Measurements from ENCODE around the gene TMEM59L. TPM values are rescaled to one million over a fixed set of nuclear protein-coding genes. Genes with fewer than 3 reads are reported as not detected.

Gene TMEM59L
- total and polyA plus RNA-seq, 10 of the 15 experiments (the other 5 are each of a cell fraction or from before 2014, with no cell fraction given) = 0.06 TPM; not detected in 9

- DNase-seq (ENCODE audit: low read depth, low spot score) (no peak), FAIRE-seq (no peak), ATAC-seq (no peak)
- in situ Hi-C loops (cut with MboI) = no loop called here
- Histone ChIP-seq H3K27me3 (replicated peaks in 1 of 2; ENCODE audit: control insufficient read depth in 2 of 2, insufficient read depth in 2 of 2, low read length in 1 of 2) (peaks cover 25 to 27% of the 10 kb centered on the region in 2 experiments), H3K9ac (ENCODE audit: control insufficient read depth, insufficient read depth, low read length) (no peak overlapping the region), H3K4me1 (ENCODE audit: control insufficient read depth, insufficient read depth, low read length) (no peaks in the 10 kb centered on the region), H4K20me1 (ENCODE audit: control insufficient read depth, insufficient read depth) (peaks cover 2% of the 10 kb centered on the region; the same call in 1 of the 2 replicates), H3K27ac (ENCODE audit: control insufficient read depth, insufficient read depth) (no peak overlapping the region), H3K4me3 (no peak overlapping the region), H3K4me2 (ENCODE audit: control insufficient read depth, insufficient read depth) (no peak overlapping the region), H3K9me3 (replicated peaks; ENCODE audit: control insufficient read depth, insufficient read depth, low read length) (no peaks in the 10 kb centered on the region), H2AFZ (ENCODE audit: control insufficient read depth, low read depth, low read length) (no peak overlapping the region), H3K36me3 (ENCODE audit: control insufficient read depth in 2 of 2, insufficient read depth in 2 of 2, low read length in 1 of 2) (no peaks in the 10 kb centered on the region), H3K79me2 (ENCODE audit: control insufficient read depth, insufficient read depth, low read length) (no peaks in the 10 kb centered on the region)
- under 1% methylated on average over 19 of the region's 45 CpGs for WGBS (ENCODE audit: insufficient coverage, insufficient replicate concordance, low lambda C conversion rate, missing lambda C conversion rate)
- ChIA-PET SMC1A (ENCODE audit: uncharacterized antibody, unreplicated experiment) (no interaction called here), CTCF (no interaction called here), RAD21 (ENCODE audit: unreplicated experiment) (no interaction called here), POLR2A (no interaction called here)
- BruUV-seq (replicated peaks) = no TSS peak
- intact Hi-C loops (cut with micrococcal nuclease; ENCODE audit: unreplicated experiment) = no loop called here
- TF ChIP-seq JUNB (IDR thresholded peaks at IDR 0.05) (no peak), RELB (IDR thresholded peaks at IDR 0.05; ENCODE audit: low read depth) (no peak), BCL3 (IDR thresholded peaks at IDR 0.05; ENCODE audit: borderline replicate concordance, insufficient read depth, low read depth, low read length, poor library complexity, severe bottlenecking) (no peak), SMAD5 (IDR thresholded peaks at IDR 0.05; ENCODE audit: low read depth) (no peak), CUX1 (IDR thresholded peaks at IDR 0.05; ENCODE audit: insufficient replicate concordance, low read depth, low read length) (no peak), GABPA (IDR thresholded peaks at IDR 0.05; ENCODE audit: low read depth) (no peak), CBX3 (IDR thresholded peaks at IDR 0.05; ENCODE audit: borderline replicate concordance, low read depth) (no peak), POLR2A (IDR thresholded peaks at IDR 0.05; ENCODE audit: low read depth, low read length) (no peak), CHD2 (IDR thresholded peaks at IDR 0.05; ENCODE audit: borderline replicate concordance, low read depth, low read length) (no peak), POU2F2 (IDR thresholded peaks at IDR 0.05; ENCODE audit: borderline replicate concordance, low read depth, low read length) (no peak), ZNF622 (IDR thresholded peaks at IDR 0.05) (no peak), ELK1 (IDR thresholded peaks at IDR 0.05; ENCODE audit: low read depth, low read length) (no peak), MEF2A (IDR thresholded peaks at IDR 0.05; ENCODE audit: insufficient read depth, low read depth, low read length) (no peak), ZBED1 (IDR thresholded peaks at IDR 0.05; ENCODE audit: borderline replicate concordance) (no peak)
Measured at GRCh38 chr19:18610556-18611326, 1.9 kb upstream of the TMEM59L start.
